IPS DF 19.7 (cell line): ENCODE results near the gene KRTAP5-11.
"Not testable (repeated sequence)": the region's sequence is repeated elsewhere in the genome, so short reads cannot be mapped to it uniquely, and the experiment has no call there.

ENCODE experiments used
- DNase-seq: peaks from one replicate; pipeline ENCODE4 v3.0.0-alpha.2; 2013; ENCODE audit warnings: low read depth, low spot score

Gene KRTAP5-11, protein sequence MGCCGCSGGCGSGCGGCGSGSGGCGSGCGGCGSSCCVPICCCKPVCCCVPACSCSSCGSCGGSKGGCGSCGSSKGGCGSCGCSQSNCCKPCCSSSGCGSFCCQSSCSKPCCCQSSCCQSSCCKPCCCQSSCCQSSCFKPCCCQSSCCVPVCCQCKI

GRCh38 chr11:71582309-71582895 lies at the start of gene KRTAP5-11:
Gene KRTAP5-11 (minus strand): TSS chr11:71582875. CDS start chr11:71582837, 38 bp downstream.
- no peak for DNase-seq

DNA sequence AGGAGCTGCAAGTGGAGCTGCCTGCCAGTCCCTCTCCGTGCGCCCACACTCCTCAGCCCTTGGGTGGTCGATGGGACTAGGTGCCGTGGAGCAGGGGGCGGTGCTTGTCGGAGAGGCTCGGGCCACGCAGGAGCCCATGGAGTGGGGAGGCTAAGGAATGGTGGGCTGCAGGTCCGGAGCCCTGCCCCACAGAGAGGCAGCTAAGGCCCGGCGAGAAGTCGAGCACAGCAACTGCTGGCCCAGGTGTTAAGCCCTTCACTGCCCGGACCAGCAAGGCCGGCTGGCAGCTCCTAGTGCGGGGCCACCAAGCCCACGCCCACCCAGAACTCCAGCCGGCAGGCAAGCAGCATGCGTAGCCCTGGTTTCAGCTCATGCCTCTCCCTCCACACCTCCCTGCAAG lies 48.9 kb upstream of the KRTAP5-11 start:
- DNase-seq: not testable (repeated sequence)

- not testable (repeated sequence) for DNase-seq
Observed at GRCh38 chr11:71630071-71630470, 47.4 kb upstream of the KRTAP5-11 start.

GRCh38 chr11:71628943-71629342 lies 46.3 kb upstream of the KRTAP5-11 start:
- DNase-seq: not testable (repeated sequence)

DNA sequence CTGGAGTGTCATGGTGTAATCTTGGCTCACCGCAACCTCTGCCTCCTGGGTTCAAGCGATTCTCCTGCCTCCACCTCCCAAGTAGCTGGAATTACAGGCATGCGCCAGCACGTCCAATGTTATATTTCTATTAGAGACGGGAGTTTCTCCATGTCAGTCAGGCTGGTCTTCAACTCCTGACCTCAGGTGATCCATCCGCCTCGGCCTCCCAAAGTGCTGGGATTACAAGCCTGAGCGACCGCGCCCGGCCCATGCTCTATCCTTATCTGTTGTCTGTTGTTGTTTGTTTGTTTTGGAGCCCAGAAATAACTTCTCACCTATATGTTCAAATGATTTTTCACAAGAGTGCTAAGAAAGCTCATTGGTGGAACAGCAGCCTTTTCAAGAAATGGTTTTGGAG lies 40.6 kb upstream of the KRTAP5-11 start:
- DNase-seq: not testable (repeated sequence)

- DNase-seq: not testable (repeated sequence)
Observed at GRCh38 chr11:71622561-71622960, 39.9 kb upstream of the KRTAP5-11 start.

- not testable (repeated sequence) for DNase-seq
Observed at GRCh38 chr11:71615003-71615402, 32.3 kb upstream of the KRTAP5-11 start.

DNA sequence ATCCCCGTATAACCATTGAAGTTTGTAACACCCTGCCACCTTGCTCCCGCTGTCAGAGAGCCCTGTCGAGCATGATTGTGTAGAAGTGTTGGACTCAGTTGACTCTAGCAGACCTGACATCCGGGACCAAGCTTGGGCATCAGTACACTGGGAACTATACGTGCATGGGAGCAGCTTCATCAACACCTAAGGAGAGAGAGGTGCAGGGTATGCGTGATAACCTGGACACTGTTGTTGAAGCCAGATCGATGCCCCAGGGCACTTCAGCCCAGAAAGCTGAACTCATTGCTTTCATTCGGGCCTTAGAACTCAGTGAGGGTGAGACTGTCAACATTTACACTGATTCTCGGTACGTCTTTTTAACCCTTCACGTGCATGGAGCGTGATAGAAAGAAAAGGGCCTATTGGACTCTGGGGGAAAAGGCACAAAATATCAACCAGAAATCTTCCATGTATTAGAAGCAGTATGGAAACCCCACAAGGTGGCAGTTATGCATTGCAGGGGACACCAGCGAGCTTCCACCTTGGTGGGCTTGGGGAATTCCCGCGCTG lies 31.8 kb upstream of the KRTAP5-11 start:
- DNase-seq: not testable (repeated sequence)

GRCh38 chr11:71613931-71614330 lies 31.3 kb upstream of the KRTAP5-11 start:
- DNase-seq: not testable (repeated sequence)

GRCh38 chr11:71611218-71611910 lies 28.7 kb upstream of the KRTAP5-11 start:
- not testable (repeated sequence) for DNase-seq

DNA sequence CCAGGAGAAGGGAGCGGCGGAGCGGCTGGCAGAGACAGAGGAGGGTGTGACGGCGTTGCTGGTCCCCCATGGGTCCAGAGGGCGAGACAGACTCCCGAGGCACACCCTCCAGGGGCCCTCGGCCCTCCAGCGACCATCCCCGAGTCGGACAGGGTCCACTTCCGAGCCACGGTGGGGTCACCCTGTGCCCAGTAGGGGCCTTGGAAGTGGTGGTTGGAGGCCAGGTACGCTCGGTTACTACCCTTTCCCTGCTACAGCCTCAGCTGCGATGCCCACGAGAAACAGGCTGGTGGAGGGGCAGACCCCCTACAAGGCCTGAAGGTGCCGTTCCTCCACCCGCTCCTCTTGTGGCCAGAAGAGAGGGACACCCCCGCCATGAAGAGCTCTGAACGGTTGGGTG lies 25.6 kb upstream of the KRTAP5-11 start:
- DNase-seq: not testable (repeated sequence)

GRCh38 chr11:71607520-71608216 lies 25.0 kb upstream of the KRTAP5-11 start:
- DNase-seq: not testable (repeated sequence)

- DNase-seq: not testable (repeated sequence)
Observed at GRCh38 chr11:71606853-71607519, 24.3 kb upstream of the KRTAP5-11 start.

DNA sequence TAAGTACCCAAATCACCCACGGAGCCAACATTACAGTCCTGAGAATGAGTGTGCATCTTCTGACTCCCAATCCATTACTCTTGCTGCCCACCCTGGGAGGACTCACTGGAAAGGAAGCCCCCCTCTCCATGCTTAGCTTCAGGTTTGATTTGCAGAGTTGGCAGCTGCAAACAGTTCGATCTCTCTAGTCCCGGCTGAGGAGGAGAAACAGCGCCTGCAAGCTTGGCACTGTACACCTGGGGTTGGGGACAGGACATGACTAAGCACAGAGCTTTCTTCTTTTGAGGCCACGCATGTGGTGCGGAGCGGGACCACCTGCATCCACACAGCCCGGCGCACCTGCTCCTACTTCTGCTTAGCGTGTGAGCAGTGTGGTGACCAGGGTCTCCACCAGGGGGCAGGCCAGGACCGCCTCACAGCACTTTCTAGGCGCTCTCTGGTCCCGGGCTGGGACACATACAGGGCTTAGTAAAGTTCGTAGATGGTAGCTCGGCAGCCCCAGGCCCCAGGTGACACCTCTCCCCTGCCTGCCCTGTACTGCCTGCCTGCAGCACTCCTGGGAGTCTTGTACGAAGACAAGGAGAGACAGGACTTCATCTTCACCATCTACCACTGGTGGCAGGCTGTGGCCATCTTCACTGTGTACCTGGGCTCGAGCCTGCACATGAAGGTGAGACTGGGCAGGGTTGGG lies 22.3 kb upstream of the KRTAP5-11 start:
- DNase-seq: not testable (repeated sequence)

GRCh38 chr11:71603221-71603620 lies 20.5 kb upstream of the KRTAP5-11 start:
- DNase-seq: not testable (repeated sequence)

DNA sequence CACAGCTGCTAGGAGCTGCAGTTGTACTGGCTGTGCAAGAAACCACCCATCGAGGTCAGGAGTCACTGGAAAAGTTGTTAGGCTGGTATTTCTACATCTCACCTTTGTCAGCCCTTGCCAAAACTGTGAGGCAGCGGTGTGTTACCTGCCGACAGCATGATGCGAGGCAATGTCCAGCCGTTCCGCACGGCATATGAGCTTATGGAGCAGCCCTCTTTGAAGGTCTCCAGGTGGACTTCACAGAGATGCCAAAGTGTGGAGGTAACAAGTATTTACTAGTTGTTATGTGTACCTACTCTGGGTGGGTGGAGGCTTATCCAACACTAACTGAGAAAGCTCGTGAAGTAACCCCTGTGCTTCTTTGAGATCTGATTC lies 6.9 kb upstream of the KRTAP5-11 start:
- DNase-seq: not testable (repeated sequence)

- DNase-seq: not testable (repeated sequence)
Observed at GRCh38 chr11:71588822-71589545, 6.3 kb upstream of the KRTAP5-11 start.

DNA sequence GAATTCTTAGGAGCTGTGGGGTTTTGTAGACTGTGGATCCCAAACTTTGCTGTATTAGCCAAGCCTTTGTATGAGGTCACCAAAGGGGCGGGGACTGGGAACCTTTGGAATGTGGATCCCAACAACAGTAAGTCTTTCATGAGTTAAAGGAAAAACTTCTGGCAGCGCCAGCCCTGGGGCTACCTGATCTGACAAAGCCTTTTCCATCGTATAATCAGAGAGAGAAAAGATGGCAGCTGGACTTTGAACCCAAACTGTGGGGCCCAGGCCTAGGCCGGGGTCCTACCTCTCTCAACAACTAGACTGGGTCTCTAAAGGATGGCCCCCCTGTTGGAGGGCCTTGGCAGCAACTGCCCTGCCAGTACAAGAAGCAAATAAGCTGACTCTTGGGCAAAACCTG lies 5.6 kb upstream of the KRTAP5-11 start:
- not testable (repeated sequence) for DNase-seq

GRCh38 chr11:71585673-71586072 lies 3.0 kb upstream of the KRTAP5-11 start:
- not testable (repeated sequence) for DNase-seq

GRCh38 chr11:71582969-71583368 lies 294 bp upstream of the KRTAP5-11 start:
- DNase-seq: not testable (repeated sequence)
